HG03460 (cell line): Measurements from ENCODE around the gene CPM.

Experiments
- ATAC-seq: cut with Tn5 transposase; IDR thresholded peaks from one replicate; pipeline ENCODE4 v1.9.1; 2021; ENCODE audit not compliant: unreplicated experiment

Gene CPM

GRCh38 chr12:68880660-68881325, 52.2 kb downstream of the CPM start:
- ATAC-seq: no peak

GRCh38 chr12:68878846-68879245, 54.1 kb downstream of the CPM start:
- no peak for ATAC-seq

GRCh38 chr12:68878283-68878682, 54.7 kb downstream of the CPM start:
- no peak for ATAC-seq

- no peak for ATAC-seq
These were observed 55.4 kb downstream of the CPM start for GRCh38 chr12:68877583-68877982.

- ATAC-seq: no peak
These were observed 56.5 kb downstream of the CPM start for GRCh38 chr12:68876461-68876860.

GRCh38 chr12:68873316-68873715, 59.7 kb downstream of the CPM start:
- no peak for ATAC-seq

GRCh38 chr12:68871921-68872320, 61.0 kb downstream of the CPM start:
- peak; percentile 56 for ATAC-seq

- no peak for ATAC-seq
These were observed 61.6 kb downstream of the CPM start for GRCh38 chr12:68871396-68871795.

- ATAC-seq: no peak
These were observed 62.5 kb downstream of the CPM start for GRCh38 chr12:68870443-68870842.

- no peak for ATAC-seq
These were observed 63.0 kb downstream of the CPM start for GRCh38 chr12:68870011-68870410.

- ATAC-seq: no peak
These were observed 64.8 kb downstream of the CPM start for GRCh38 chr12:68868043-68868790.

GRCh38 chr12:68867606-68868005, 65.4 kb downstream of the CPM start:
- no peak for ATAC-seq

- ATAC-seq: no peak
These were observed 66.0 kb downstream of the CPM start for GRCh38 chr12:68866950-68867349.

- ATAC-seq: no peak
These were observed 67.4 kb downstream of the CPM start for GRCh38 chr12:68865399-68866164.

GRCh38 chr12:68864604-68865003, 68.4 kb downstream of the CPM start:
- ATAC-seq: no peak

- peak; percentile 63 for ATAC-seq
These were observed 69.0 kb downstream of the CPM start for GRCh38 chr12:68863886-68864454.

GRCh38 chr12:68863109-68863770, 69.7 kb downstream of the CPM start:
- ATAC-seq: no peak

GRCh38 chr12:68861890-68862289, 71.1 kb downstream of the CPM start:
- no peak for ATAC-seq

GRCh38 chr12:68856510-68856909, 76.5 kb downstream of the CPM start:
- no peak for ATAC-seq

GRCh38 chr12:68855771-68856170, 77.2 kb downstream of the CPM start:
- ATAC-seq: no peak

- ATAC-seq: no peak
These were observed 77.9 kb downstream of the CPM start for GRCh38 chr12:68855111-68855510.
